Heart right ventricle (tissue), 16 donors: ENCODE data around the gene ARRB1. TPM values are rescaled to one million over a fixed set of nuclear protein-coding genes. Genes with fewer than 3 reads are reported as not detected.

Experiments used
- ATAC-seq, 8 donors: fragments of 200-7000 bp; cut with Tn5 transposase; one replicate each; pipeline ENCODE4 v1.9.1; 2020; ENCODE audit warnings: mild to moderate bottlenecking in 8 of 8, moderate library complexity in 8 of 8, moderate number of reproducible peaks in 1 of 8
- DNase-seq, 2 donors: peaks; one replicate each; pipeline ENCODE4 v3.0.0-alpha.2; 2020
- H3K27ac ChIP-seq, 10 donors: fragments of 200-600 bp; sonication (generic) in 2 of 10; one replicate each; pipeline versions ENCODE4 v1.5.0 to v1.8.0; 2020 to 2022; ENCODE audit warnings: mild to moderate bottlenecking in 3 of 10
- H3K27me3 ChIP-seq, 7 donors: fragments of 200-600 bp; one replicate each; pipeline ENCODE4 v1.8.0; 2021 to 2022; ENCODE audit warnings: mild to moderate bottlenecking in 2 of 7
- H3K36me3 ChIP-seq, 9 donors: fragments of 200-600 bp; sonication (generic) in 1 of 9; one replicate each; pipeline versions ENCODE4 v1.5.0 to v1.8.0; 2020 to 2022; ENCODE audit warnings: mild to moderate bottlenecking in 2 of 9
- H3K4me1 ChIP-seq, 9 donors: fragments of 200-600 bp; sonication (generic) in 1 of 9; one replicate each; pipeline versions ENCODE4 v1.5.0 to v1.8.0; 2020 to 2022; ENCODE audit warnings: mild to moderate bottlenecking in 4 of 9
- H3K4me3 ChIP-seq, 10 donors: fragments of 200-600 bp; sonication (generic) in 2 of 10; one replicate each; pipeline versions ENCODE4 v1.5.0 to v1.8.0; 2020 to 2022; ENCODE audit warnings: mild to moderate bottlenecking in 7 of 10, moderate library complexity in 2 of 10
- H3K9me3 ChIP-seq, 11 donors: fragments of 200-600 bp in 10 of 11; sonication (generic) in 2 of 11; one replicate each; pipeline versions ENCODE4 v1.5.0 to v1.8.0; 2013 to 2022; ENCODE audit warnings: mild to moderate bottlenecking in 2 of 11, control low read depth in 1 of 11, moderate library complexity in 1 of 11
- CTCF ChIP-seq, 9 donors: fragments of 200-600 bp; sonication (generic) in 2 of 9; IDR thresholded peaks; one replicate each; pipeline versions ENCODE4 v1.5.0 to v1.8.0; 2021 to 2022; ENCODE audit warnings: antibody characterized with exemption in 9 of 9, mild to moderate bottlenecking in 5 of 9, moderate library complexity in 1 of 9
- WGBS, 2 donors: extraction: QIAGEN DNeasy Blood & Tissue Kit; methylation state at CpG; one replicate each; pipeline ENCODE4 v1.1.7; 2013; ENCODE audit warnings: inconsistent platforms in 1 of 2; 5-methylcytosine and 5-hydroxymethylcytosine counted together
- intact Hi-C, 10 donors: fragments of 100-400 bp; cut with DNase I; formaldehyde crosslinking; loops; one replicate each; pipeline versions ENCODE4 v1.11.1 to v1.14.2; 2022
- polyA plus RNA-seq, 2 donors: library from polyadenylated mRNA; stranded (reverse); fragments of 200-250 nt; gene quantifications; one replicate each; pipeline ENCODE4 v1.2.3, GENCODE V29; 2013
- total RNA-seq, 10 donors: library from RNA; stranded (reverse); fragmentation: NEBNext Ultra II Directional in 3 of 10; extraction: Animal tissue kit (Norgen Biotek cat#: 25700) in 3 of 10; gene quantifications; one replicate each; pipeline versions ENCODE4 v1.2.1 to v1.2.4, GENCODE V29; 2021 to 2023
- donor health status: Arrhythmogenic right ventricular cardiomyopathy.
- donor health status: ischemic (EF 13 %, LVEDD 7.1; RV severe dilation, severe dysfunction).
- donor health status: healthy with polysubstance abuse.
- donor health status: DM: no; HTN: yes; CAD: no.
- donor health status: DM: no; HTN: no; CAD: no.
- donor health status: ischemic (EF 25% LVEDD 6.9; RV normal size, moderate dysfunction).
- donor health status: ischemic (EF 25% LVEDD 5.7; RV mildly dilated, moderate dysfunction).
- donor health status: healthy.
- donor health status: DM: yes; HTN: yes; CAD: no.
- donor health status: Ischemic cardiomyopathy.
- donor health status: ischemic (EF 35%, LVEDD 5.7; RV mildly dilated, moderate dysfunction).
- donor health status: nonischemic (EF 11% LVEDD 7.7; RV severe dilation, severe dysfunction).
- donor health status: DM: yes; HTN: yes; CAD: no.
- donor health status: PGD.
- donor health status: ischemic (EF 29% LVEDD 5.4; RV normal size, mild dysfunction).
- donor health status: nonischemic (EF 23%, LVEDD 6.1; RV moderate dilation, normal function).

ARRB1 gene
- total and polyA plus RNA-seq, 12 donors: 8.1 to 33.9 (median 19.9) TPM

- ATAC-seq (no peak), DNase-seq (no peak)
- Histone ChIP-seq H3K9me3 (no peaks in the 10 kb centered on the region), H3K27me3 (no peaks in the 10 kb centered on the region), H3K4me1 (peaks cover 42 to 100% (median 90%) of the 10 kb centered on the region in 9 donors), H3K4me3 (peak overlapping the region in 2 of 10 donors; percentile 22 to 26), H3K27ac (peak overlapping the region in 9 of 10 donors; percentile 26 to 87 (median 53)), H3K36me3 (no peaks in the 10 kb centered on the region)
- intact Hi-C loops: no loop called here
- WGBS, 2 donors: 64 to 69% methylated on average over 12 of the region's 12 CpGs
- TF ChIP-seq CTCF (IDR thresholded peaks at IDR 0.05): no peak
Observed at GRCh38 chr11:75342966-75343870, 8.2 kb downstream of the ARRB1 start.

- no peak for ATAC-seq
- no peak for TF ChIP-seq CTCF (IDR thresholded peaks at IDR 0.05)
- Histone ChIP-seq H3K27ac (peak overlapping the region in 7 of 10 donors; percentile 65 to 91 (median 76)), H3K4me3 (no peak overlapping the region), H3K9me3 (no peaks in the 10 kb centered on the region), H3K36me3 (no peaks in the 10 kb centered on the region), H3K4me1 (peaks cover 38 to 100% (median 90%) of the 10 kb centered on the region in 9 donors), H3K27me3 (no peaks in the 10 kb centered on the region)
- DNase-seq: no peak
- intact Hi-C loops: no loop called here
- WGBS, 2 donors: 82 to 86% methylated on average over 15 of the region's 15 CpGs
Observed at GRCh38 chr11:75342231-75342918, 9.1 kb downstream of the ARRB1 start.

GRCh38 chr11:75341612-75342011, 9.8 kb downstream of the ARRB1 start:
- intact Hi-C loops: no loop called here
- no peaks in the 10 kb centered on the region for H3K9me3 ChIP-seq
- no peaks in the 10 kb centered on the region for H3K36me3 ChIP-seq
- 53 to 81% methylated on average over 5 of the region's 5 CpGs for WGBS, 2 donors
- H3K4me1 ChIP-seq: peaks cover 35 to 100% (median 90%) of the 10 kb centered on the region in 9 donors
- no peaks in the 10 kb centered on the region for H3K27me3 ChIP-seq
- ATAC-seq (no peak), DNase-seq (no peak)
- H3K4me3 ChIP-seq: no peak overlapping the region
- TF ChIP-seq CTCF (IDR thresholded peaks at IDR 0.05): no peak
- peak overlapping the region in 9 of 10 donors; percentile 23 to 91 (median 76) for H3K27ac ChIP-seq

GRCh38 chr11:75339685-75340409, 11.6 kb downstream of the ARRB1 start:
- TF ChIP-seq CTCF (IDR thresholded peaks at IDR 0.05): peak in 1 of 9 donors; percentile 4
- no peaks in the 10 kb centered on the region for H3K9me3 ChIP-seq
- intact Hi-C loops: no loop called here
- peak overlapping the region in 9 of 10 donors; percentile 64 to 91 (median 76) for H3K27ac ChIP-seq
- H3K4me3 ChIP-seq: peak overlapping the region in 2 of 10 donors; percentile 1 to 15
- 36 to 45% methylated on average over 14 of the region's 14 CpGs for WGBS, 2 donors
- no peaks in the 10 kb centered on the region for H3K27me3 ChIP-seq
- peaks cover 26 to 100% (median 94%) of the 10 kb centered on the region in 9 donors for H3K4me1 ChIP-seq
- DNase-seq (peak in 1 of 2 donors; percentile 44), ATAC-seq (peak; percentile 24 to 56 (median 35))
- H3K36me3 ChIP-seq: no peaks in the 10 kb centered on the region
